Renal cortex interstitium (tissue), 15 donors: ENCODE measurements around the gene DUSP18. TPM values are rescaled to one million over a fixed set of nuclear protein-coding genes. Genes with fewer than 3 reads are reported as not detected.
A peak's percentile ranks its signal among the peaks of the same experiment; 100 is the strongest.
"Not testable (repeated sequence)": the region's sequence is repeated elsewhere in the genome, so short reads cannot be mapped to it uniquely, and the experiment has no call there.

Experiments
- DNase-seq, 11 donors: peaks; one replicate each; pipeline ENCODE4 v3.0.0-alpha.2; 2013; ENCODE audit warnings: low read depth in 9 of 11, low spot score in 4 of 11; ENCODE audit errors: extremely low read depth in 1 of 11
- long read RNA-seq, 16 experiments: transcript quantifications; one replicate each; lab custom pipeline, GENCODE V29; 2026
- polyA plus RNA-seq, 3 donors: library from polyadenylated mRNA; unstranded; fragments of 120-200 nt; gene quantifications; one replicate each; pipeline ENCODE4 v1.2.1, GENCODE V29; 2013; ENCODE audit not compliant: insufficient read length in 3 of 3

DUSP18 gene
- polyA plus RNA-seq = 1 to 10 TPM; 6.9 to 9.6 (median 7.8) TPM
- long read RNA-seq, donor 1 = 0 reads
- long read RNA-seq, donor 2, partial matches to known transcripts = 0 of 2 reads
- long read RNA-seq, donor 2, other reads (novel, unspliced or antisense) = 0 of 2 reads
- long read RNA-seq, donor 3, partial matches to known transcripts = 0 of 3 reads
- long read RNA-seq, donor 3, other reads (novel, unspliced or antisense) = 0 of 3 reads
- long read RNA-seq, donor 4, partial matches to known transcripts = 0 of 3 reads
- long read RNA-seq, donor 4, other reads (novel, unspliced or antisense) = 0 of 3 reads
- long read RNA-seq, donor 5, partial matches to known transcripts = 0 of 3 reads
- long read RNA-seq, donor 5, other reads (novel, unspliced or antisense) = 0 of 3 reads
- long read RNA-seq, donor 6, transcript DUSP18-201 (2 exons, 2,479 nt) = major isoform, 5 of 5 reads
- long read RNA-seq, donor 6, partial matches to known transcripts = 0 of 5 reads
- long read RNA-seq, donor 6, other reads (novel, unspliced or antisense) = 0 of 5 reads
- long read RNA-seq, donor 7, partial matches to known transcripts = 6 of 6 reads
- long read RNA-seq, donor 7, other reads (novel, unspliced or antisense) = 0 of 6 reads
- long read RNA-seq, donor 8, partial matches to known transcripts = 0 of 4 reads
- long read RNA-seq, donor 8, other reads (novel, unspliced or antisense) = 0 of 4 reads
- long read RNA-seq, donor 9, partial matches to known transcripts = 0 of 3 reads
- long read RNA-seq, donor 9, other reads (novel, unspliced or antisense) = 0 of 3 reads
- long read RNA-seq, donor 10, partial matches to known transcripts = 0 of 2 reads
- long read RNA-seq, donor 10, other reads (novel, unspliced or antisense) = 0 of 2 reads
- long read RNA-seq, donor 11, partial matches to known transcripts = 0 of 2 reads
- long read RNA-seq, donor 11, other reads (novel, unspliced or antisense) = 0 of 2 reads
- long read RNA-seq, donor 12, partial matches to known transcripts = 0 of 1 reads
- long read RNA-seq, donor 12, other reads (novel, unspliced or antisense) = 0 of 1 reads
- long read RNA-seq, donor 13, partial matches to known transcripts = 0 of 3 reads
- long read RNA-seq, donor 13, other reads (novel, unspliced or antisense) = 0 of 3 reads
- long read RNA-seq, donor 14 = 0 reads
- long read RNA-seq, donor 15, partial matches to known transcripts = 0 of 1 reads
- long read RNA-seq, donor 15, other reads (novel, unspliced or antisense) = 0 of 1 reads
- long read RNA-seq, donor 16, transcript DUSP18-201 (2 exons, 2,479 nt) = major isoform, 7 of 7 reads
- long read RNA-seq, donor 16, partial matches to known transcripts = 0 of 7 reads
- long read RNA-seq, donor 16, other reads (novel, unspliced or antisense) = 0 of 7 reads

DNA sequence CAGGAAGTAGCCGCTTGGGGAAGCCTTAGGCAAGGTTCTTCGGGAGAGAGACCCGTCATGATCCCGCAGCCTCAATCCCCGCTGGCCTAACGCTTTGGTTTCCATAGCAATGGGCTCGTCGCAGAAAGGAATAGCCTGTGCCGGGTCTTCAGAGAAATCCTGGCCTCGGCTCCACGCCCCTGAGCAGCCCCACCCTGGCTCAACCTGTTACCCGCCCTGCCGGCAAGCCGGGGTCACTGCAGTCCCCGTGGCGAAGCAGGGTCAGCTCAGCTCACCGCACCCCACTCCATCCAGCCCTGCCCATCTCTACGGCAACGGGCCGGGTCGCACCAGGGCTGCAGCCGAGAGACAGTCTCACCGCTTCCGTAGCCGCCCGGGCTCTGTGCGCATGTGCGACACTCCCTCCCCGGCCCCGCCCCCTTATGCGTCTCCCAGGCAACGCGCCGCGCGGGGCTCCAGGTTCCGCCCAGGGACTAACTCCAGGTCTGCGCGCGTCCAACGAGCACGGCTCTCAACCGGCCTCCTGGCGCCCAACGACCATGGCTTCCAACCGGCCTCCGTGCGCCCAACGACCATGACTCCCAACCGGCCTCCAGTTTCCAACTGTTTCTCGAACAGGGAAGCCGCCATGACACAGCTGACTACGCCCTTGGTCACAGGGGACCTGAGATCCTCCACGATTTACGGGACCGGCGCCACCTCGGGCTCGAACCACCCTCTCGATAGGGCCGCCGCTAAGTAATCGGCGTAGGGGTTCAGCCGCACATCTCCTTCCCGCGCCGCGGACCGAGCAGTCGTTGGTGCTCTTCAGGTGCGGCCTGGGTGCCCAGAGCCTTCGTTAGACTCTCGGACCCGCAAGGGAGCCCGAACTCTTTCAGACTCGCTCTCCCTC, at the start of gene DUSP18:
DUSP18 (minus strand) TSS at position 382 of the 892 bp plus-strand sequence. CDS start 3,872 bp downstream, outside the sequence.
- DNase-seq = peak; percentile 67 to 89 (median 84)

DNA sequence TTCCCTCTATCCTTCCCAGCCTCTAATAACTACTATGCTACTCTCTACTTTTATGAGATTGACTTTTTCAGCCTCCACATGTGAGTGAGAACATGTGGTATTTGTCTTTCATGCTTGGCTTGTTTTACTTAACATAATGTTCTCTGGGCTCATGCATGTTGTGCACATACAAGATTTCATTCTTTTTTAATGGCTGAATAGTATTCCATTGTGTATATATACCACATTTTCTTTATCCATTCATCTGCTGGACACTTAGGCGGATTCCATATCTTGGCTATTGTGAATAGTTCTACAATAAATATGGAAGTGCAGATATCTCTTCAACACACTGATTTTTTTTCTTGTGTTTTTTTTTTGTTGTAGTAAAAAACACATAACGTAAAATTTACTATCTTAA, 46.4 kb upstream of the DUSP18 start:
- DNase-seq = no peak

DNA sequence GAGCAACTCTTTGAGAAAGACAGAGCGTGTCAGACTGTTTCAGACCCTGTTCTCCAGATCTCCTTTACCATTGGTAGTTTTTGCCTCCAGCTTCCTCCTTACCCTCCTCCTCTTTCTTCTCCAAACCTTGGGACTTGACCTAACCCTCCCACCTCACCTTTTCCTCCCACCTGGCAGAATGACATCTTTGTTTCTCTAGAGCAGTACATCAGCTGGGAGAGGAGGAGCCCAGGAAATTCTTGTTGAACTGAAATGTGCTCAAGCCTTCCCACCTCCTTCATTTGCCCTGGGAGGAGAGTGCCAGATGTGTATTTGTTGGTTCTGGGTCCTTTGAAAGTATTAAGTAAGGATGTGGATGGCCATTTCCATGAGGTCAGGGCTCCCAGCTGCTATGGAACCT, 44.4 kb upstream of the DUSP18 start:
- DNase-seq = no peak

DNA sequence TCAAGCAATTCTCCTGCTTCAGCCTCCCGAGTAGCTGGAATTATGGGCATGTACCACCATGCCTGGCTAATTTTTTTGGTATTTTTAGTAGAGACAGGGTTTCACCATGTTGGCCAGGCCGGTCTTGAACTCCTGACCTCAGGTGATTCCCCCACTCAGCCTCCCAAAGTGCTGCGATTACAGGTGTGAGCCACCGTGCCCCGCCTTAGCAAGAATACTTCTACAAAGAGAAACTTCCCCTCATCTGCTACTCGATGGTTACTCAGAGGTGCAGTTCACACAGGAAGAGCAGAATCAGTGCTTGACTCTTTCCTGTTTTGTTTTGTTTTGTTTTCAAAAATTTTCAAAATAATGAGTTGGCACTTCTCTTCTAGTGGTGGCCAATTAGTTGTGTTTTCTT, 42.3 kb upstream of the DUSP18 start:
- not testable (repeated sequence) for DNase-seq

DNA sequence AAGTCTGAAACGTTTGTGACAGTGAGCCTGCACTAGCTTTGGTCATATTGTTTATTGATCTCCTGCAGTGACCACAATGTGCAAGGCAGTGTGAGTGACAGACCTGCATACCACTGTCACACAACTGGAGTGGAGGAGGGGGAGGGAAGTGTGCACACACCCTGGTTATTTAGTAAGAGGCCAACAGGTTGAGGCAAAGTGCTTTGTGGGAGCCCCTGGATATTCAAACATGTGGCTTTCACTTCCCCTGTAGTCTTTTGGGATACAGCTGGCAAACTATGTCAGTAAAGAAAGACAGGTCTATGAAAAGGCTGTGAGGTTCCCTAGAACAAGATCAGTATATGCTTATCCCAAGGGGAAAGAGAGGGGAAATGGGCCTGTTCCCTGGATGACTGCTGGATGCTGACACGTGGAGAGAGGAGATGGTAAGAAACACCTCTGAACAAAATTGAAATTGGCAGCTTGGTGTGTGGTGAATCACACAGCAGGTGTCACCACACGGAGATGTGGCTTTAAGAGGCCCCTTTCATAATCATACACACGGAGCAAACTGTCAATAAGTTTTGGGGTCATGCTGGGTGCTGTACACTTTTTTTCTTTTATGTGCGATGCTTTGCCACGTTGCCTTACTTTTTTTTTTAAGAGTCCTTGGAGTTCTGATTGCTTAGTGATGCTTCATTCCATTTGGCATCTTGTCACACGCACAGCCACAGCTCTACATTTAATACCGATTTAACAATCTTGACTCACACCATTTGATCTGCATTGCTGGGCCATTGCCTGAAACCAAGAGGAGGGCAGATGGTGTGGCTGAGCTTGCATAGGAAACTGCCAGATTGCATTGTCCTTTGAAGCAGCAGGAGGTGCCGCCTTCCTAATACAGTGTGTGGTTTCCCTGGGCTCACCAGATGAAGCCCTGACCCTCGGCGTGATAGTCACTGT, 38.3 kb upstream of the DUSP18 start:
- DNase-seq = no peak

DNA sequence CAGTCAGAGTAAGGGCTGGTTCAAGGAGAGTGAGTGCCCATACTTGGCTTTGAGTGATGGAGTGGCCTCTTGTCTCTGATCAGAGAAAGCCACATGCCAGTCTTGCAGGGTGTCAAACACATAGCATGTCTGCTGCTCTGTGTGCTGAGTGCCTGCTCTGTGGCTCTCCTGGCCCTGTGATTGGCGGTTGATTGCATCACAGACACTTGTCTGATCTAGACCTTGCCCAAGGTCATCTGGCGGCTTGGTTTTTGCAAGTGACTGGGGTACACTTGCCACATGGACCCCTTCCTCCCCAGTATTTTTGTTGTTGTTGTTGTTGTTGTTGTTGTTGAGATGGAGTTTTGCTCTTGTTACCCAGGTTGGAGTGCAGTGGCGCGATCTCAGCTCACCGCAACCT, 37.3 kb upstream of the DUSP18 start:
- DNase-seq = no peak

DNA sequence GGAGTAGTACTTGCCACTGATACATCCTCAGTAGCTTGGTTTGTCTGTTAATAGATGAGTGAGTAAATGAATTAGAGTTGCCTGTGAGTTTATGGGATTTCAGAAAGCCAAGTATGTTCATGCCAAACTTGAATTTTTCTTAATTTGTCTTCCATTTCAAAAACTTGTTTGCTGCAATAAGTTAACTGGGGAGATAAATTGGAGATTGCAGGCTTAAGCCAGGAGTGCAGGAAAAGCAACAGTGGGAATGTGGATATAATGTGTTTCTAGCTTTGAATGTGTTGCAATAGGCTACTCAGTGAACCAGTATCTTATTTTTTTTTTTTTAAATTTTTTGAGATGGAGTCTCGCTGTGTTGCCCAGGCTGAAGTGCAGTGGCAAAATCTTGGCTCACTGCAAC, 35.2 kb upstream of the DUSP18 start:
- no peak for DNase-seq

DNA sequence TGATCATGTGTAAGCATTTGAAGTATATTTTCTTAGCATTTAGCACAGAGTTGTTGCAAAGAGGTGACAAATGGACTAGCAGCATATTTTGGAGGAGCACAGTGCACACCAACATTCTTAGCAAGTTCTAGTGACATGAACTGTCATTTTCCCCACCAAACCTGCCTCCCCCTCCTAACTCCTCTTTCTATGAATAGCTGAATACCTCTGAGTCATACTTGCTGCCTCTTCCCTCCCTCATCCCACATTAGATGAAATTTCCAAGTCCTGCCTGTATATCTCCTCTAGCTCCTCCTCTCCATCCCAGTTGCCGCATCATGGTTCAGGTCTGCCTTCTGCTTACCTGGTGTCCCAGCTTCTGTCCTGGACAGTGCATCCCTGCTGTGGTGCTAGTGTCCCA, 34.2 kb upstream of the DUSP18 start:
- DNase-seq = no peak

DNA sequence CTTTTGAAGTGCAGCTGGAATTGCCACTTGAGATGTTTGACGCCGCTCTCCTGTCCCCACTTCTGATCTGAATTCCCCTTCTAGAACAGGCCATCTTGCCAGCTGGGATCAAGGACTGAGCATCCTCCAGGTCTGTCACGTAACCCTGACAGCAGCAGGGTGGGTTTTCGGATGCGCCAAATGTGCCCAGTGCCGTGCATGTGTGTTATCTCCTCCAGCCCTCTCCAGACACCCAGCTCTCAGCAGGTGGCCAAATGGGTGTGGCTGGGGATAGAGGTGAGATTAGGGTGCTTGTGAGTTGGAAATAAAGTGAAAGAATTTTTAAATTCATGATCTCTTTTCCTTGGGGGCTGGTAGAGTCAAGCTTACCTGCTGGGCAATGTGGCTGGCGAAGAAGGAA, 30.3 kb upstream of the DUSP18 start:
- DNase-seq = no peak

DNA sequence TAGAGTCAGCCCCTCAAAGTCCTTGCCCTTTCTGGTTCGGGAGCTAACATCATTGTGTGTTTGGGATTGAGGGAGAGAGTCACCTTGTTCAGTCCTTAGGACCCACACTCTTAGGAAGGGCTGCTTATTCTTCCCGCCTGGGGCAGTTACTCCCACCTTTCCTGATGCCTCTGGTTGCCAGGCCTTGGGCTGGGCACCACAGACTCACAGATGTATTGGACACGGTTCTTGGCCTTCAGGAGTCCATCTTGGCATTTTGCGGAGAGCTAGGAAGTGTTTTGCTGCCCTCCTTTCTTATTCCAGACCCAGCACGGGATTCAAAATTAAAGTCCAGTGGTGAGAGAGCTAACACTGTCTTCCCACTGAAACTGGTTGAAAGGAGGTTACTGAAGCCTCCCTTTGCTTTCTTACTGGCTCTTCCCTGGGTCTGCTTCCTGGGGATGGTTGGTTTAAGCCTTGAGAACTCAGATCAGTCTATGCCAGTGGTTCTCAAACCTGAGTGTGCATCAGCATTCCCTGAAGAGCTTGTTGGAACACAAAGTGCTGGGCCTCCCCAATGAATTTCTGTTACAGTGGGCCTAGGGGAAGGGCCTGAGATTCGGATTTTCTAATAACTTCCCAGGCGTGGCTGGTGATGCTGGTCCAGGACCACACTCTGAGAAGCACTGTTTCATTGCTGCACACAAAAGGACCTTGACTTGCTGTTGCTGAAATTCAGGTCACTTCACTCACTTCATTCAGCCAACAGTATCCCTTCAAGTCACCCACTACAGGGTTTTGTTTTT, 28.4 kb upstream of the DUSP18 start:
- no peak for DNase-seq

DNA sequence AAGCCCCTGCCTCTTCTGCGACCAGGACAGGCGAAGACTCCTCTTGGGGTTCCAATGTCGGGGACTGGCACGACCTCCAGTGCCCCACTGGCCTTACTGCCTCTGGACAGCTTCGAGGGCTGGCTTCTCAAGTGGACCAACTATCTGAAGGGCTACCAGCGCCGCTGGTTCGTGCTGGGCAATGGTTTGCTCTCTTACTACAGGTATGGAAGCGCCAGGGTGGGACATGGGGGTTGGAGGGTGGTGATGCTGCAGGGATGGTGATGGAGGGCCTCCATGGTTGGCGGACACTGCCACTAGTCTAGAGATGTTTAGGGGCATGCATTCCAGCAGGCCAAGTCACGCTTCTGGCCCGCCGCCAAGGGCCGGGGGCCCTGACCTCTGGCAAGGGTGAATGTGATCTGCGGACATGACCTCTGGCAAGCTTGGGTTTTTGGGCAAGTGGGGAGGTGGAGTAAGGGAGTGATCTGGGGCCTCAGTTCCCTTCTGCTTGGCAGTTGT, 27.7 kb upstream of the DUSP18 start:
- DNase-seq = no peak

DNA sequence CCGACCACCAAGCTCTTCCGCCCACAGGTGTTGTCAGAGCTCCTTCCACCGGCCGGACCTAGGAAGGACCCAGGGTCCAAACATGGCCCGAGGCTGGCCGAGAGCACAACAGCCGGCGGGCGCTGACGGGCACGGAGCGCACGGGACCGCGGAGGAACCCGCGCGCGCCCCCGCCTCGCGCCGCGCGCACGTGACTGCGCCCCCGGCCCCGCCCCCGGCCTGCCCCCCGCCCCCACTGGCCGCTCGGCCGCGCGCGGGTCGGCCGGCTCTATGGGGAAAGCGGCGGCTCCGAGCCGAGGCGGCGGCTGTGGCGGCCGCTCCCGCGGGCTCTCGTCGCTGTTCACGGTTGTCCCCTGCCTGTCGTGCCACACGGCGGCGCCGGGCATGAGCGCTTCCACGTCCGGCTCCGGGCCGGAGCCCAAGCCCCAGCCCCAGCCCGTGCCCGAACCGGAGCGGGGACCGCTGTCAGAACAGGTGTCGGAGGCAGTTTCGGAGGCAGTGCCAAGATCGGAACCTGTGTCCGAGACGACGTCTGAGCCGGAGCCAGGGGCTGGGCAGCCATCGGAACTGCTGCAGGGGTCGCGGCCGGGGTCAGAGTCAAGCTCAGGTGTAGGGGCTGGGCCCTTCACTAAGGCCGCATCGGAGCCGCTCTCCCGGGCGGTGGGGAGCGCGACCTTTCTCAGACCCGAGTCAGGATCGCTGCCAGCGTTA, 27.1 kb upstream of the DUSP18 start, which contains the start of gene OSBP2:
OSBP2 (plus strand) TSS at position 235 of the 711 bp plus-strand sequence; CDS start at position 271, 36 bp downstream.
- DNase-seq = peak in 8 of 11 donors; percentile 17 to 51 (median 24)

DNA sequence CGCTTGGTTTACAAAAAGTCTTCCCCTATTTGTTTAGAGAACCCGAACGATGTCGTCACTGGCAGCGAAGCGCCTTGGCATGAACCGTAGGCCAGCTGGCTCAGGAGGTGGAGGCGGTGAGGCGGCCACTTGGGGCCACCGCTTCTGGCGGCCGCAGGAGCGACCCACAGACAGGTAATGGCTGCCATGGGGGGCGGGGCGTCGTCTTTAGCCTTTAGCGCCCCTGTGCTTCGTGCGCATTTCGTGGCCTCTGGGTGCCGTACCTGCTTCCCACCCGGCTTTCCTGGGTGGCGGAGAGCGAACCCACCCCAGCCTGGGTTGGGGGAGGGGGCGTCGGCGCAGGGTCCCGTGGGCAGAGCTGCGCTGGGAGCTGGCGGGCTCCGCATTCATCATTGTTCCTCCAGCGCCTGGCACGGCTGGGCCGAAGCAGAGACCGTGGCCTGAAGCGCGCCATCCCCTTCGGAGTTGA, 26.5 kb upstream of the DUSP18 start:
- DNase-seq = peak; percentile 21 to 58 (median 44)

DNA sequence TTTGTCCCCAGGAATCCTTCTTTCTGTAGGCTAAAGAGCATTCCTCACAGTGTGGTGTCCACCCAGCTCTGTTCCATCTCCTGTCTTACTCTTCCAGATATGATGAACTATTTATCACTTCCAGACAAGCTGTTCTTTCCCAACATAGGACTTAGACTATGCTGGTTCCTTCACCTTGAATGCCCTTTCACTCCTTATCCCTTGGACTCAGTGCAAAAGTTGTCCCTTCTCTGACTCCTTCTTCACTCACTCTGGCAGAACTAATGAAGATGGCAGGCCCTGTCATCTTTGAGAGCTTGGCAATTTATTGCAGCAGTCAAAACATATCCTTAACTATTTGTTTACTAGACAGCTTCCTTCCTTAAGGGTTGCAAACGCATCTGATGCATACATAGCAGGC, 23.5 kb upstream of the DUSP18 start:
- no peak for DNase-seq

DNA sequence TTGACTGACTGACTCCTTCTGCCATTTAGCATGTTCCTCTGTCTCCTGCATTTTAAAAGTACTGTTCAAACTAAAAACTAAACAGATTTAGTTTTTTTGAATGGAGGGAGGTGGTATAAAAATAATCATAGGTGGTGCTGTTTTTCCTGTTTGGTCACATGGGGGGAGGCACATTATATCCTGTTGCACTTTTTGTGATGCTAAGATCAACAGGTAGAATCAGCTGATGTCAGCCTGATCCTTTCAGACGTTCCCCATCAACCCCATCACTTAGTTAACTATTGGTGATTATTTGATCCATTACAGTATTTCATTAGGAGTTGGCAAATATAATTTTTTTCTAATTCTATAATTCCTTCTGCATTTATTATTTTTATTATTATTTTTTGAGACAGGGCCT, 21.9 kb upstream of the DUSP18 start:
- DNase-seq = no peak
